NCI-H2107 treated with DMSO at 0.1 percent for 48 hours (cell line): ENCODE data around the gene FLT3LG.
"Not testable (repeated sequence)": the region's sequence is repeated elsewhere in the genome, so short reads cannot be mapped to it uniquely, and the experiment has no call there.

Experiments
- DNase-seq: peaks from one replicate; lab custom pipeline; 2025; ENCODE audit not compliant: unreplicated experiment; lab: John Stamatoyannopoulos, UW

Gene FLT3LG

DNA sequence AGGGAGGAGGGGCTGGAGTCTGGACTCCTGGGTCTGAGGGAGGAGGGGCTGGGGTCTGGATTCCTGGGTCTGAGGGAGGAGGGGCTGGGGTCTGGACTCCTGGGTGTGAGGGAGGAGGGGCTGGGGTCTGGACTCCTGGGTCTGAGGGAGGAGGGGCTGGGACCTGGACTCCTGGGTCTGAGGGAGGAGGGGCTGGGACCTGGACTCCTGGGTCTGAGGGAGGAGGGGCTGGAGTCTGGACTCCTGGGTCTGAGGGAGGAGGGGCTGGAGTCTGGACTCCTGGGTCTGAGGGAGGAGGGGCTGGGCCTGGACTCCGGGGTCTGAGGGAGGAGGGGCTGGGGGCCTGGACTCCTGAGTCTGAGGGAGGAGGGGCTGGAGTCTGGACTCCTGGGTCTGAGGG, 12.9 kb upstream of the FLT3LG start:
- DNase-seq = not testable (repeated sequence)

DNA sequence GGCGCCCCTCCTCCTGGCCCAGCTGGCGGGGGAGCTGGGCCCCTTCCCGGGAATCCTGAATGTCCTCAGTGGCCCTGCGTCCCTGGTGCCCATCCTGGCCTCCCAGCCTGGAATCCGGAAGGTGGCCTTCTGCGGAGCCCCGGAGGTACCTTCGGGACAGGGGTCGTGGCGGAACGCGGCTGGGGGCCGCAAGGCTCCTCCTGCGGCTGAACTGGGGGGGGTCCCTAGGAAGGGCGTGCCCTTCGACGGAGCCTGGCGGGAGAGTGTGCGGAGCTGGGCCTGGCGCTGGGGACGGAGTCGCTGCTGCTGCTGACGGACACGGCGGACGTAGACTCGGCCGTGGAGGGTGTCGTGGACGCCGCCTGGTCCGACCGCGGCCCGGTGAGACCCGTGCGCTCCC, 12.4 kb upstream of the FLT3LG start:
- DNase-seq = no peak

- no peak for DNase-seq
Measured at GRCh38 chr19:49462492-49462891, 11.5 kb upstream of the FLT3LG start.

DNA sequence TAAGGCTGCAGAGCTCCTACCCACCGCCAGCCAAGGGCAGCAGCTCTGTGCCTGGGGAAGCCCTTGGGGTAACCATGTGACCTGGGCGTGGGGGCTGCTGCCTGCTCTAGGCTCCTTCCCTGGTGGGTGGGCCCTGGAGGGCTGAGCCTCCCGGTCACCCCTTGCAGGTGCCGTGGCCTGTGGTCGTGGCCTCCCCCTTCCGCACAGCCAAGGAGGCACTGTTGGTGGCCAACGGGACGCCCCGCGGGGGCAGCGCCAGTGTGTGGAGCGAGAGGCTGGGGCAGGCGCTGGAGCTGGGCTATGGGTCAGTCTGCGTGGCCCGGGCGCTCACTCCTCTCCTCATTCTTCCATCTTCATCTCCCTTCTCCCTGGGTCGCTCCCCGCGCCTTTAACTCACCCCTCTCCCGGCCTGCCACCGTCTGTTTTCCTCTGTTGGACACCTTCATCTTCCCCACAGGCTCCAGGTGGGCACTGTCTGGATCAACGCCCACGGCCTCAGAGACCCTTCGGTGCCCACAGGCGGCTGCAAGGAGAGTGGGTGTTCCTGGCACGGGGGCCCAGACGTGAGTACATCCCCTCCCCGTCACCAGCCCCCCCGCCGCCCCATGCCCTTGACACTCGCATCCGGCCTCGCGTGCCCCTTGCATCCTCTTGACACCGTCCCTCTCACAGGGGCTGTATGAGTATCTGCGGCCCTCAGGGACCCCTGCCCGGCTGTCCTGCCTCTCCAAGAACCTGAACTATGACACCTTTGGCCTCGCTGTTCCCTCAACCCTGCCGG, 9.9 kb upstream of the FLT3LG start:
- DNase-seq = no peak

- no peak for DNase-seq
Measured at GRCh38 chr19:49465371-49465770, 8.6 kb upstream of the FLT3LG start.

DNA sequence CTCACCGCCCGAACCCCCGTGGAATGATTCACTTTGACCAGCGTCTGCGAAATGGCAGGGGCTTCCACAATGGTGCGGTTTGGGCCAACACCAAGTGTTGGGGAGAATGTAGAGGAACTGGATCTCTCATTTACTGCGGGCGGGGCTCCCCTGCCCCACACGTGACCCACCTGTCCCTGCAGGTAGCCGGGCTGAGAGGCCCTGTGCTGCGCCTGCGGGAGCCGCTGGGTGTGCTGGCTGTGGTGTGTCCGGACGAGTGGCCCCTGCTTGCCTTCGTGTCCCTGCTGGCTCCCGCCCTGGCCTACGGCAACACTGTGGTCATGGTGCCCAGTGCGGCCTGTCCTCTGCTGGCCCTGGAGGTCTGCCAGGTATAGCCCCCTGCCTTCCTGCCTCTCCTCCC, 5.8 kb upstream of the FLT3LG start:
- DNase-seq = no peak

DNA sequence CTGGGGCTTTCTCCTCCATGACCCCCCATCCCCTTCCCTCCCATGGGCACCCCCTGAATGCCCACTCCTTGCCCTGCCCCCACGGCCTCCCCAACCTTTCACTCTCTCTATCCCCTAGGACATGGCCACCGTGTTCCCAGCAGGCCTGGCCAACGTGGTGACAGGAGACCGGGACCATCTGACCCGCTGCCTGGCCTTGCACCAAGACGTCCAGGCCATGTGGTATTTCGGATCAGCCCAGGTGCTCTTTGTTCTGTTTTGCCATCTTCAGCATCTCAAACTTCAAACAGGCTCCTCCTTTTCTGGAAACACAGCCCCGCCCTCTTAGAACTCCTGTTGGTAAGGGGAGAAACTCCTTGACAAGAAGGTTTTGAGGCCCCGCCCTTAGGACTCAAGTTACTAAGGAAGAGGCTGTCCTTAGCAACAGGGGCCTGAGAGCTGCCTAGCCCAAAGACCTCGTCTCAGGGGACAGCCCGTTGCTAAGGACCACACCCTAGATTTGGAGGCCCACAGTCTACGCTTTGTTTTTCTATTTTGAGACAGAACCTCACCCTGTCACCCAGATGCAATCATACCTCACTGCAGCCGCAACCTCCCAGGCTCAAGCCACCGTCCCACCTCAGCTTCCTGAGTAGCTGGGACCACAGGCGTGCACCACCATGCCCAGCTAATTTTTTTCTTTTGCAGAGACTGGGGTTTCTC, 5.1 kb upstream of the FLT3LG start:
- peak; percentile 18 for DNase-seq

DNA sequence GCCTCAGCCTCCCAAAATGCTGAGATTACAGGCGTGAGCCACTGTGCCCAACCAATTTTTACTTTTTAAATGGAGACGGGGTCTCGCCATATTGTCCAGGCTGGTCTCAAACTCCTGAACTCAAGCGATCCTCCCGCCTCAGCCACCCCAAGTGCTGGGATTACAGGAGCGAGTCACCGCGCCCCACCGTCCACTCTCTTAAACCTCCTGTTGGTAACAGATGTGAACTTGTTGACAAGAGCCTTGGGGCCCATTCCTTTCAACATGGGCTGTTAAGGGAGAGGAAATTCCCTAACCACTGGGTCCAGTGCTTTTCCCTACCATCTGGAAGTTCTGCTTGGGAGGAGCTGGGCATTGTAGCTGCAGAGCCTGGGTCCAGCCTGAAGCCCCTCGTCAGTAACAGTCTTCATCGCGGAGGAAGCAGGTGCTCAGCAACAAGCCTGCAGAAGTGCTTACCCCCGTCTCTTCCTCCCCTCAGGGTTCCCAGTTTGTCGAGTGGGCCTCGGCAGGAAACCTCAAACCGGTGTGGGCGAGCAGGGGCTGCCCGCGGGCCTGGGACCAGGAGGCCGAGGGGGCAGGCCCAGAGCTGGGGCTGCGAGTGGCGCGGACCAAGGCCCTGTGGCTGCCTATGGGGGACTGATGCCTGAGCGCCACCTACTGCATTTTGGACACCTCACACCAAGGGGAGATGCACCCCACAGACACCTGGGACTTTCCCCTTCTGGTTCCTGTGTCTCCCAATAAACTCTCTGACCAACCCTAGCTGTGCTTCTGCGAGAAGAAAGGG, 4.0 kb upstream of the FLT3LG start:
- no peak for DNase-seq

DNA sequence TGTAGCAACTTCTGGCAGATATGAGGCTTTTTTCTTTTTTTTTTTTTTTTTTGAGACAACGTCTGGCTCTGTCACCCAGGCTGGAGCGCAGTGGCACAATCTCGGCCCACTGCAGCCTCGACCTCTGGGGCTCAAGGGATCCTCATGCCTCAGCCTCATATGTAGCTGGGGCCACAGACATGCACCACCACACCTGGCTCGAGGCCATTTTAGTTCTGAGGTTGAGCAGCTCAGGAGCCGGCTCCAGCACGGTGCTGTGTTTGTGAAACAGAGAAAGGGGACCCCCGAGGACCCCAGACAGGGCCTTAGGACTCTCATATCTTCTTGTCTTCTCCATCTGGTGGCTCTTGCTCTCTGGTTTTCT, 3.4 kb upstream of the FLT3LG start:
- no peak for DNase-seq

DNA sequence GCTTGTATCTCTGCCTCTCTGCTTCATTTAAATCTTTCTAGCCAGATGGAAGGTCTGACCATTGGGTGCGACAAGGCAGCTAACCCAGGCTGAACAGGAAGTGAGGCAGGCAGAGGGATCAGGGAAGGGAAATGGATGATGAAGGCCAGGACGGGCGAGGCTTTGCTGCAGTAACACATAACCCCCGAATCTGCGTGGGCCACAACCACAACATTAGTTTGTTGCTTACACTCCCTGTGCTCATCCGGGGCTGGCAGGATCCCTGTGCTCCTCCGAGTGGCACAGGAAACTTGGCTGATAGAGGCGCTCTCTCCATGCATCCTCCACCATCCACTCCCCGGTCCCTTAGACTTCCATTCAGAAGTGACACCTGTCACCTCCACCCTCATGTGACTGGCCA, 1.1 kb upstream of the FLT3LG start:
- DNase-seq = no peak

DNA sequence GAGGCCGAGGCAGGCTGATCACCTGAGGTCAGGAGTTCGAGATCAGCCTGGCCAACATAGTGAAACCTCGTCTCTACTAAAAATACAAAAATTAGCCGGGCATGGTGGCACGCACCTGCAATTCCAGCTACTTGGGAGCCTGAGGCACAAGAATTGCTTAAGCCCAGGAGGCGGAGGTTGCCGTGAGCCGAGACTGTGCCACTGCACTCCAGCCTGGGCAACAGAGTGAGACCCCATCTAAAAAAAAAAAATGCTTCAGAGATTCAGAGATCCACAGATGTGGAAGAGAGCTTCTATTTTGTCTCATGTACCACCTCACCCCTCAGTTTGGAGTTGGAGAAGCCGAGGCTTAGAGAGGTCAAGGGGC, 531 bp upstream of the FLT3LG start:
- DNase-seq = not testable (repeated sequence)

- no peak for DNase-seq
Measured at GRCh38 chr19:49474542-49474924, 518 bp downstream of the FLT3LG start.

DNA sequence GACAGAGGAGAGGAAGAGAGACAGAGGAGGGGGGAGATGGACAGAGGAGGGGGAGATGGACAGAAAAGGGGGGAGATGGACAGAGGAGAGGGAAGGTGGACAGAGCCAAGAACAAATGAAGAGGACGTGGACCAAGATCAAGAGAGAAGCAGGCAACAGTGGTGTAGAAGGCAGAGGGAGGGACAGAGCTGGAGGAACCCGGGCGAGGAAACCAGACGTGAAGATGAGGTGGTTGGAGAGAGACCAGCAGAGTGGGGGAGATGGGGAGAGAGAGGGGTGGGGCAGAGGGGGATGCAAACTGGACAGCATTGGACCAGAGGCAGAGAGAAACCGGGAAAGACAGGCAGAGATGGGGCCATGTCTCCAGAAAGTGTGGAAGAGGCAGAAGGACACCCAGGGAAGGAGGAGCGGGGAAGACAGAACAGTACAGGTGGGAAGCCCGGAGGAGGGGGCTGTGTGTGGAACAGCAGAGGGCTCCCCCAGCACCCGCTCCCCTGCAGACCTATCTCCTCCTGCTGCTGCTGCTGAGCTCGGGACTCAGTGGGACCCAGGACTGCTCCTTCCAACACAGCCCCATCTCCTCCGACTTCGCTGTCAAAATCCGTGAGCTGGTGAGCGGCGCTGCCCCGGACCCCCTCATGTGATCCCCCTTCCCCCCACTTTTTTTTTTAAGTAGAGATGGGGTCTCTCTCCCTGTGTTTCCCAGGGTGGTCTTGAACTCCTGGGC, 1.3 kb downstream of the FLT3LG start:
- DNase-seq = no peak

- DNase-seq = no peak
Measured at GRCh38 chr19:49475995-49476880, 2.2 kb downstream of the FLT3LG start.

GRCh38 chr19:49479975-49480628, 6.1 kb downstream of the FLT3LG start:
- DNase-seq = no peak

GRCh38 chr19:49481020-49481683, 7.1 kb downstream of the FLT3LG start:
- DNase-seq = no peak

DNA sequence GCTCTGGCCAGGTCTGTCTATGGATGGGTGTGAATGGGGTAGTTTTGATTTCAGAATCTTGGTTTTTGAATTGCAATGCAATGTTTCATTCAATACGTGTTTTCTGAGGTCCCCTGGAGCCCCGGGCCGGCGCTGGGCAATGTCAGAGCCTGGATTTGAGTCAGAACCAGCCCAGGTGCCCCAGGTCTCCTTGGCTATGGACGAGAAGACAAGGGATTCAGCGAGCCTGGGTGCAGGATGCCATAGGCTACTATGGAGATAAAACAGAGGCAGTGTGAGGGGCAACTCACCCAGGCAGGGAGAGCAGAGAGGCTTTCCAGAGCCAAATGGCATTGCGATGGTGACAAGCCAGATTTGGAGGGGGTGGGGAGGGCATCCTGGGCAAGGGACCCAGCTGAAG, 12.2 kb downstream of the FLT3LG start:
- no peak for DNase-seq

- no peak for DNase-seq
Measured at GRCh38 chr19:49486710-49487276, 12.8 kb downstream of the FLT3LG start.
